ENCODE data around the gene PAK5. TPM values are rescaled to one million over a fixed set of nuclear protein-coding genes. Genes with fewer than 3 reads are reported as not detected.

The PAK5 gene
- total RNA-seq, 6 experiments from 2014 or later: not detected

DNA sequence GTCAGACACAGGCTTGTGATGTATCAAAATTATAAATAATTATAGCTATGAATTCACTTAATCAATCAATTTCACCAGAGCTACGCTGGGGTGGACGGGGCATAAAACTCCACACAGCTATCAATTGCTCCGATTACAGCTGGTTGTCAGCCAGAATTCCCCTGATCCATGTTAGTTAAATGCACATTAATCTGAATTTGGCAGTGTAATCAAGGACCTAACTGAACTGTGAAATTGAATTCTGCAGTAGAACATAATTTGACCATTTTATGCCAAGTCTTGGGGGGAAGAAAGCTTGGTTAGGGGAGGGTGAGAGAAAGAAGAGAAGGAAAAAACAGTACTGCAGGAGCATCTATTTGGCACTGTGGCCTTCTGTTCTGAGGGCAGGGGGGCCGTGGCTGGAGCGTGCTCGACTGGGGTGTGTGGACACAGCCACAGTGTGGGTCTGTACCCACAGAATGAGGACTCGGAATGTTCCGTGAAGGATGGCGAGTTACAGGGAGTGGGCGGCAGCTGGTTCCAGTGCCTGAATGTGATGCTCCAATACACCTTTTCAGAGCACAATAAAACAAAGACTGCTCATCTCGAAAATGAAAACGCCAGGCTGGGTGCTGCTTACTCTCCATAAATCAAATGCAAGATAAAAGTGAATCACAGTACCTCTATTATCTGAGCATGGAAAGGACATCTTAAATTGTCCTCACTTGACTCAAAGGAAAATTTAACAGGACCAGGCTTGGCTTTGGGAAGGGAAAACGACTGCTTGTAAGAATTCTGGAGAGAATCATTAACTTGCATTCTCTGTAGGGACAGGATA, 265.3 kb downstream of the PAK5 start:
- Mint-ChIP-seq H3K27me3 (ENCODE audit: insufficient read depth) (peaks cover 24% of the 10 kb centered on the region), H3K36me3 (ENCODE audit: low read depth) (no peaks in the 10 kb centered on the region), H3K27ac (no peak overlapping the region), H3K4me1 (ENCODE audit: low read depth) (no peaks in the 10 kb centered on the region), H3K9me3 (no peaks in the 10 kb centered on the region), H3K4me3 (no peak overlapping the region)
- TF ChIP-seq, protein P1, sequence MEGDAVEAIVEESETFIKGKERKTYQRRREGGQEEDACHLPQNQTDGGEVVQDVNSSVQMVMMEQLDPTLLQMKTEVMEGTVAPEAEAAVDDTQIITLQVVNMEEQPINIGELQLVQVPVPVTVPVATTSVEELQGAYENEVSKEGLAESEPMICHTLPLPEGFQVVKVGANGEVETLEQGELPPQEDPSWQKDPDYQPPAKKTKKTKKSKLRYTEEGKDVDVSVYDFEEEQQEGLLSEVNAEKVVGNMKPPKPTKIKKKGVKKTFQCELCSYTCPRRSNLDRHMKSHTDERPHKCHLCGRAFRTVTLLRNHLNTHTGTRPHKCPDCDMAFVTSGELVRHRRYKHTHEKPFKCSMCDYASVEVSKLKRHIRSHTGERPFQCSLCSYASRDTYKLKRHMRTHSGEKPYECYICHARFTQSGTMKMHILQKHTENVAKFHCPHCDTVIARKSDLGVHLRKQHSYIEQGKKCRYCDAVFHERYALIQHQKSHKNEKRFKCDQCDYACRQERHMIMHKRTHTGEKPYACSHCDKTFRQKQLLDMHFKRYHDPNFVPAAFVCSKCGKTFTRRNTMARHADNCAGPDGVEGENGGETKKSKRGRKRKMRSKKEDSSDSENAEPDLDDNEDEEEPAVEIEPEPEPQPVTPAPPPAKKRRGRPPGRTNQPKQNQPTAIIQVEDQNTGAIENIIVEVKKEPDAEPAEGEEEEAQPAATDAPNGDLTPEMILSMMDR (IDR thresholded peaks at IDR 0.05): no peak
- DNase-seq: no peak

DNA sequence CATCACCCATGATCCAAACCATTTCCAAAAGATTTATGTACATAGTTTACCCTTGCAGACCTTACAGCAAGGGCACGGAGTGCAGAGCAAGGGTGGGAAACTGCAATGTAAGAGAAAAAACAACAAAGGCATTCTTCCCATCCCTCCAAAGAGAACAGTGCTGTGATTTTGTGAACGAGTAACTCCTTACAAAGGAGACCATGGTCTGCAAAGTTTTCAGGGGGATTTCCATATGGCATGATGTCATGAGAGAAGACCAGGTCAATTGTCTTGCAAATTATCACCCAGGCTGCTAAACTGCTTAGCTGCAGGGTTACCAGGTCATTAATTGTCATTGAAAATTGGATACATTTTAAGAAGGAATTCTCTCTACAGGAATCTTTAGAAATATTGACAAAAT, 266.2 kb downstream of the PAK5 start:
- TF ChIP-seq, protein P1 (IDR thresholded peaks at IDR 0.05): no peak
- Mint-ChIP-seq H3K36me3 (ENCODE audit: low read depth) (no peaks in the 10 kb centered on the region), H3K27ac (no peak overlapping the region), H3K4me1 (ENCODE audit: low read depth) (no peaks in the 10 kb centered on the region), H3K9me3 (no peaks in the 10 kb centered on the region), H3K4me3 (no peak overlapping the region), H3K27me3 (ENCODE audit: insufficient read depth) (peaks cover 22% of the 10 kb centered on the region)
- no peak for DNase-seq

DNA sequence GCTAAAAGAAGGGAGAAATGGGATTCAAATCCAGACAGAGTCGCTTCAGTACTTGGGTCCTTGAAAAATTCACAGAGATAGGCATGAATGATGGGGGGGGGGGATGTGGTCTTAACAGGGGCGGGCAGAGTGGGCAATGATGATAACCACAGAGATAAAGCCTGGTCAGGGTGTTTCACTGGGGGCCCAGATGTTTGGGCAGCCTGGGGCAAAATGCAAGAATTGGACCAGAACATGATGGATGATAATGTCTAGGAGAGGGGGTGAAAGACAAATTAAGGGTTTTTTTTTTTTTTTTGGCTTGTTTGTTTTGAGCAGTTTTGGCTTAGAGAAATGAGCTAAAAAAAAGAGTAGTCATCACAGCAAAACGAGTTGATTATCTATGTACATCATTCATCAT, 267.1 kb downstream of the PAK5 start:
- TF ChIP-seq, protein P1 (IDR thresholded peaks at IDR 0.05): no peak
- Mint-ChIP-seq H3K27ac (no peak overlapping the region), H3K4me3 (no peak overlapping the region)

DNA sequence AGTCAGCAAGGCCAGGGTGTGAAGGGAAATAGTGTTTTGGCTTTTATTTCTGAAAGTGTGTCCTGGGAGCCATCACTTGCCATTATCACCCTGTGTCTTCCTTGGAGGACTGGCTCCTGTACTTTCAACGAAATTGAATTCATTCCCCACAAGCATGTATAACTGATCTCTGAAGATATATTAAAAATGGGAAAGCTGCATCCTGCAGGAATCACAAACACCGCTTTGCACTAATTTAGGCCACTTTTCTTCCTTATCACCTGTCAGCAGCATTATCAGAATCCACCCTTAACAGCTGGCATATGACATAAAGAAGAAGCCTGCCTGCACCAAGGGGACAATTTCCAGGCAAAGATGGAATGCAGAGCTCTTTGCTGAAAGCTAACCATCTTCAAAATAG, 268.3 kb downstream of the PAK5 start:
- no peak overlapping the region for H3K4me3 Mint-ChIP-seq
- no peaks in the 10 kb centered on the region for H3K4me1 Mint-ChIP-seq (ENCODE audit: low read depth)
- no peaks in the 10 kb centered on the region for H3K9me3 Mint-ChIP-seq
- peaks cover 22% of the 10 kb centered on the region for H3K27me3 Mint-ChIP-seq (ENCODE audit: insufficient read depth)
- no peak overlapping the region for H3K27ac Mint-ChIP-seq
- DNase-seq: no peak
- H3K36me3 Mint-ChIP-seq (ENCODE audit: low read depth): no peaks in the 10 kb centered on the region
- TF ChIP-seq, protein P1 (IDR thresholded peaks at IDR 0.05): no peak

More for the DNA sequence above, 267.1 kb downstream of the PAK5 start:
- H3K4me1 Mint-ChIP-seq (ENCODE audit: low read depth): no peaks in the 10 kb centered on the region
- no peaks in the 10 kb centered on the region for H3K36me3 Mint-ChIP-seq (ENCODE audit: low read depth)
- H3K27me3 Mint-ChIP-seq (ENCODE audit: insufficient read depth): peaks cover 22% of the 10 kb centered on the region
- no peak for DNase-seq
- H3K9me3 Mint-ChIP-seq: no peaks in the 10 kb centered on the region

DNA sequence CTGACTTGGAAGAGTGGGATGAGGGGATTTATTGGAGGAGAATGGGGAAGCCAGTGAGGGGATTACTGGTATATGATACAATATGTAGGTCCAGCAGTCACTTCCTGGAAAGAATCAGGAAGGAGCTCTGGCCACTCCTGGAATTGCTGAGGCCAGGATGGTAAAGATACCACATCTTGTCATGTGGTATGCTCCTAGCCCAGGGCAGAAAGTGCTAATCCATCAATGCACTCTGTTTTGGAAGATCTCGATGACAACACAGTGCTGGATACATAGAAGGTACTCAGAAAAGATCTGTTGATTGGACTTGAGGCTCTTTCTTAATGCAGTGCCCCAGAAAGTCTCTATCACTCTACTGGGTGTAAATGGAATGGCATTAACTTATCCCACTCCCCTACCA, 271.9 kb downstream of the PAK5 start:
- H3K4me1 Mint-ChIP-seq (ENCODE audit: low read depth): no peaks in the 10 kb centered on the region
- H3K4me3 Mint-ChIP-seq: no peak overlapping the region
- H3K27ac Mint-ChIP-seq: no peak overlapping the region
- H3K9me3 Mint-ChIP-seq: no peaks in the 10 kb centered on the region
- TF ChIP-seq, protein P1 (IDR thresholded peaks at IDR 0.05): no peak
- no peak for DNase-seq
- no peaks in the 10 kb centered on the region for H3K36me3 Mint-ChIP-seq (ENCODE audit: low read depth)
- H3K27me3 Mint-ChIP-seq (ENCODE audit: insufficient read depth): peaks cover 8% of the 10 kb centered on the region

All from HFFc6 (cell line).